ENCODE measurements around the gene ARHGAP33. TPM values are rescaled to one million over a fixed set of nuclear protein-coding genes. Genes with fewer than 3 reads are reported as not detected.
"Not testable (repeated sequence)": the region's sequence is repeated elsewhere in the genome, so short reads cannot be mapped to it uniquely, and the experiment has no call there.

ARHGAP33 gene
- total and polyA plus RNA-seq, 2 donors from 2014 or later, result 5.6 to 18.5 TPM

DNA sequence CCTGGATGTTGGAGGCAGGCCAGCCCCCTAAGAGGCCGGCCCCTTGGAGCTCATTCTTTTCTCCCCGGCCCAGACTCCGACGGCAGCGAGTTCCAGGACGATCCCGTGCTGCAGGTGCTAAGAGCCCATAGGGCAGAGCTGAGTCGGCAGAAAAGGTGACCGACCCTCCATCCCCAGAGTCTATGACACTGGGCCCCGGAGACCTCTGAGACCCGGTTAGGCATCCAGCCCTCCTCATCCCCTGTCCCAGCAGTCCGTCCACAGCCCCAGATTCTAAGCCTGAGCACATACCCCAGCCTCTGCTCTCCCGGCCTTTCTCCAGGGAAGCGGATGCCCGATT, 7.3 kb upstream of the ARHGAP33 start:
- H3K9me3 ChIP-seq (ENCODE audit: control insufficient read depth in 2 of 3, insufficient read depth in 1 of 3, low read length in 3 of 3), result no peaks in the 10 kb centered on the region
- H3K27me3 ChIP-seq (ENCODE audit: control insufficient read depth, insufficient read depth, low read length), result no peaks in the 10 kb centered on the region
- no peak overlapping the region for H3K27ac ChIP-seq (ENCODE audit: low read depth in 2 of 2, low read length in 2 of 2)
- H3K4me3 ChIP-seq (ENCODE audit: low read length in 3 of 3), result no peak overlapping the region
- DNase-seq, result no peak
- intact Hi-C loops (cut with DNase I), result no loop called here
- H3K4me1 ChIP-seq (ENCODE audit: control insufficient read depth in 2 of 3, insufficient read depth in 2 of 3, low read depth in 1 of 3, low read length in 3 of 3), result peaks cover 0 to 3% (median 0%) of the 10 kb centered on the region in 3 donors
- TF ChIP-seq, protein P1, sequence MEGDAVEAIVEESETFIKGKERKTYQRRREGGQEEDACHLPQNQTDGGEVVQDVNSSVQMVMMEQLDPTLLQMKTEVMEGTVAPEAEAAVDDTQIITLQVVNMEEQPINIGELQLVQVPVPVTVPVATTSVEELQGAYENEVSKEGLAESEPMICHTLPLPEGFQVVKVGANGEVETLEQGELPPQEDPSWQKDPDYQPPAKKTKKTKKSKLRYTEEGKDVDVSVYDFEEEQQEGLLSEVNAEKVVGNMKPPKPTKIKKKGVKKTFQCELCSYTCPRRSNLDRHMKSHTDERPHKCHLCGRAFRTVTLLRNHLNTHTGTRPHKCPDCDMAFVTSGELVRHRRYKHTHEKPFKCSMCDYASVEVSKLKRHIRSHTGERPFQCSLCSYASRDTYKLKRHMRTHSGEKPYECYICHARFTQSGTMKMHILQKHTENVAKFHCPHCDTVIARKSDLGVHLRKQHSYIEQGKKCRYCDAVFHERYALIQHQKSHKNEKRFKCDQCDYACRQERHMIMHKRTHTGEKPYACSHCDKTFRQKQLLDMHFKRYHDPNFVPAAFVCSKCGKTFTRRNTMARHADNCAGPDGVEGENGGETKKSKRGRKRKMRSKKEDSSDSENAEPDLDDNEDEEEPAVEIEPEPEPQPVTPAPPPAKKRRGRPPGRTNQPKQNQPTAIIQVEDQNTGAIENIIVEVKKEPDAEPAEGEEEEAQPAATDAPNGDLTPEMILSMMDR (IDR thresholded peaks at IDR 0.05; ENCODE audit: borderline replicate concordance, extremely low read depth, insufficient read depth), result no peak
- no peak overlapping the region for H3K9ac ChIP-seq (ENCODE audit: low read length in 3 of 3)
- H3K36me3 ChIP-seq (ENCODE audit: control insufficient read depth in 2 of 3, insufficient read depth in 3 of 3, low read length in 3 of 3), result peaks cover 0 to 4% (median 0%) of the 10 kb centered on the region in 3 donors
- FAIRE-seq, result no peak

DNA sequence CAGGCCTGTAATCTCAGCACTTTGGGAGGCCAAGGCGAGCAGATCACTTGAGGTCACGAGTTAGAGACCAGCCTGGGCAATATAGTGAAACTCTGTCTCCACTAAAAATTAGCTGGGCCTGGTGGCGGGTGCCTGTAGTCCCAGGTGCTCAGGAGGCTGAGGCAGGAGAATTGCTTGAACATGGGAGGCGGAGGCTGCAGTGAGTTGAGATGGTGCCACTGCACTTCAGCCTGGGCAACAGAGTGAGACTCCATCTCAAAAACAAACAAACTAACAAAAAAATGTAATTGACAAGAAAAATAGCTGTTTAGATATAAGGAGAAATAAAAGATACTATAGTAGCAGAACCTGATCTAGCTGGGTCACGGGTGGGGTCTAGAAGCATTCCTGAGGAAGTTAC, 3.0 kb upstream of the ARHGAP33 start:
- H3K4me3 ChIP-seq (ENCODE audit: low read length in 3 of 3); H3K9ac ChIP-seq (ENCODE audit: low read length in 3 of 3); H3K36me3 ChIP-seq (ENCODE audit: control insufficient read depth in 2 of 3, insufficient read depth in 3 of 3, low read length in 3 of 3); H3K27me3 ChIP-seq (ENCODE audit: control insufficient read depth, insufficient read depth, low read length); H3K9me3 ChIP-seq (ENCODE audit: control insufficient read depth in 2 of 3, insufficient read depth in 1 of 3, low read length in 3 of 3); intact Hi-C loops (cut with DNase I); DNase-seq; H3K27ac ChIP-seq (ENCODE audit: low read depth in 2 of 2, low read length in 2 of 2); H3K4me1 ChIP-seq (ENCODE audit: control insufficient read depth in 2 of 3, insufficient read depth in 2 of 3, low read depth in 1 of 3, low read length in 3 of 3); FAIRE-seq: not testable (repeated sequence)

DNA sequence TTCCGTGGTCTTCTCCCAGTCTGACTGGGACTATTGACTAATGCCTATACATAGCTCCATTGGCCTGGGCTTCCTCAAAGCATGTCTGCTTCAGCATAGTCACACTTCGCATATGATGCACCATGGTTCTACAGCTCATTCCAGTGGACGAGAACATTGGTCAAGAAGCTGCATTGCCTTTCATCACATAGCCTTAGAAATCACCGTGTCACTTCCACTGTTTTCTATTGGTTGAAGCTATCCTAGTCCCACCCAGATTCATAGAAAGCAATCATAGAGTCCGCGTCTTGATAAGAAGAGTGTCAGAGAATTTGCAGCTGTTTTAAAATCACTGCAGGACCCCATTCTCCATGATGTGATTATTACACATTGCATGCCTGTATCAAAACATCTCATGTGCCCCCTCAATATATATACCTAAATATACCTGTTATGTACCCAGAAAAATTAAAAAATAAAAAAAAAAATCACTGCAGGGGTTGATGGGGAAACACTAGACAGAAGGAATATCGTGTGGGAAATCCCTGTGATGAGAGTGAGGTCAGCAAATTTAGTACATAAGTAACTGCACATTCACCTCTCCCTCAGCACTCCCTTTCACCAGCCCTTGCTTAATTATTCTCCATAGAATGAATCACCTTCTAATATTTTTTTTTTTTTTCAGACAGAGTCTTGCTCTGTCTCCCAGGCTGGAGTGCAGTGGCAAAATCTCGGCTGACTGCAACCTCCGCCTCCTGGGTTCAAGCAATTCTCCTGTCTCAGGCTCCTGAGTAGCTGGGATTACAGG, 2.2 kb upstream of the ARHGAP33 start:
- Histone ChIP-seq H3K27me3 (ENCODE audit: control insufficient read depth, insufficient read depth, low read length) (no peaks in the 10 kb centered on the region), H3K27ac (ENCODE audit: low read depth in 2 of 2, low read length in 2 of 2) (no peak overlapping the region), H3K36me3 (ENCODE audit: control insufficient read depth in 2 of 3, insufficient read depth in 3 of 3, low read length in 3 of 3) (no peaks in the 10 kb centered on the region), H3K4me3 (ENCODE audit: low read length in 3 of 3) (no peak overlapping the region), H3K4me1 (ENCODE audit: control insufficient read depth in 2 of 3, insufficient read depth in 2 of 3, low read depth in 1 of 3, low read length in 3 of 3) (peaks cover 0 to 4% (median 4%) of the 10 kb centered on the region in 3 donors), H3K9ac (ENCODE audit: low read length in 3 of 3) (no peak overlapping the region), H3K9me3 (ENCODE audit: control insufficient read depth in 2 of 3, insufficient read depth in 1 of 3, low read length in 3 of 3) (no peaks in the 10 kb centered on the region)
- DNase-seq, result no peak
- FAIRE-seq, result no peak
- intact Hi-C loops (cut with DNase I), result no loop called here
- TF ChIP-seq, protein P1 (IDR thresholded peaks at IDR 0.05; ENCODE audit: borderline replicate concordance, extremely low read depth, insufficient read depth), result no peak

DNA sequence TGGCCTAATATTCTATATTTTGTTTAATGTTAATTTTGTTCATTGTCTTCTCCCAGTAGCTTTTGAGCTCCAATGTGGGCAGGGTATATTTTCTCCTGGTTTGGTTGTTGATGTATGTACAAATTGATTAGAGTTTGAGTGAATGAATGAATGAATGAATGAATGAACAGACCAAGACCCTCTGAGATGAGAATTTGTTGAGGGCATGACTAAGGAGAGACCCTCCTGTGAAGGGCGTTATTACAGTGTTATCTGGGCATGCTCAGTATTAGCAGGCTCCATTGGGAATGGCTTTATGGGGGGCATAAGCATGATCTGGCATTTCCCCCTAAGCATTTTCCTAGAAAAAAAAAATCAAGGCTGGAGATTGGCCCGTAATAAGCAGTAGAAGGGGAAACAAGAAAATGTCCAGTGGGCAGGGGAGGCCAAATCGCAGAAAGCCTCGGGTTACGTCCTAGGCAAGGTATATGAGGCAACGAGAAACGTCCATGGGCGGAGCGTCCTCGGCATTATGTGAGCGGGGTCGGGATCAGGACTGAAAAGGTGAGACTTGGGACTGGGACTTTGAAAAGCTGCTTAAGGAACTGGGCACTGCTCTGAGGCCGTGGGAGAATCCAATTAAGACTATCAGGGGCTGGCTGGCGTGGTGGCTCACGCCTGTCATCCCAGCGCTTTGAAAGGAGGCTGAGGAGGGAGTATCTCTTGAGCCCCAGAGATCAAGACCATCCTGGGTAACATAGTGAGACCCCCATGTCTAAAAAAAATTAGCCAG, 904 bp upstream of the ARHGAP33 start:
- DNase-seq (peak in 1 of 5 donors; percentile 63), FAIRE-seq (no peak)
- Histone ChIP-seq H3K4me3 (ENCODE audit: low read length in 3 of 3) (peak overlapping the region in 2 of 3 donors; percentile 46 to 56), H3K27ac (ENCODE audit: low read depth in 2 of 2, low read length in 2 of 2) (no peak overlapping the region), H3K36me3 (ENCODE audit: control insufficient read depth in 2 of 3, insufficient read depth in 3 of 3, low read length in 3 of 3) (no peaks in the 10 kb centered on the region), H3K9me3 (ENCODE audit: control insufficient read depth in 2 of 3, insufficient read depth in 1 of 3, low read length in 3 of 3) (no peaks in the 10 kb centered on the region), H3K27me3 (ENCODE audit: control insufficient read depth, insufficient read depth, low read length) (no peaks in the 10 kb centered on the region), H3K9ac (ENCODE audit: low read length in 3 of 3) (no peak overlapping the region), H3K4me1 (ENCODE audit: control insufficient read depth in 2 of 3, insufficient read depth in 2 of 3, low read depth in 1 of 3, low read length in 3 of 3) (peaks cover 0 to 4% (median 3%) of the 10 kb centered on the region in 3 donors)
- TF ChIP-seq, protein P1 (IDR thresholded peaks at IDR 0.05; ENCODE audit: borderline replicate concordance, extremely low read depth, insufficient read depth), result no peak
- intact Hi-C loops (cut with DNase I), result no loop called here

Data from kidney (tissue), 14 donors.